HG03460 (cell line): Measurements from ENCODE around the gene RXYLT1.
"Not testable (repeated sequence)": the region's sequence is repeated elsewhere in the genome, so short reads cannot be mapped to it uniquely, and the experiment has no call there.

Experiments
- ATAC-seq: cut with Tn5 transposase; IDR thresholded peaks from one replicate; pipeline ENCODE4 v1.9.1; 2021; ENCODE audit not compliant: unreplicated experiment

The RXYLT1 gene

GRCh38 chr12:63779498-63780481, at the start of gene RXYLT1:
TSS of gene RXYLT1 (plus strand) at chr12:63779909. CDS start at chr12:63779961, 52 bp downstream.
- ATAC-seq = peak; percentile 93

DNA sequence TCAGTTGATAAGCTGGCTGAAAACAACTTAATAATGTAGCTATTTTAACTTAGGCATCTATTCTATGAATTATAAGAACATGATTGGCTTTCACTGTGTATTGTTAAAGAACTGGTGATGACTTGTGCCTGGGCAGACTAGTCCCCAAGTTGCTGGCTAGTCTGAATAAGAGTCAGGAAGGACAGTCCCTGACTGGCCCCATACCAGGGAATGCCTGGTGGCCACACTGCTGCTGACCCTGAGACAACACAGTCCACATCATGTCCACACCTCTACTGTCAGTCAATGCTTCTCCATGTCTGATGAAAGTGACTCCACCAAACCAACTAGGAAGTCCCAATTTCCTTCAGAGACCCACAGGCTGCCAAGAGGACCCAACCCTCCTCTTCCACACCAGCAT, 46.9 kb upstream of the RXYLT1 start:
- not testable (repeated sequence) for ATAC-seq

- not testable (repeated sequence) for ATAC-seq
Measured at GRCh38 chr12:63733585-63733984, 46.1 kb upstream of the RXYLT1 start.

DNA sequence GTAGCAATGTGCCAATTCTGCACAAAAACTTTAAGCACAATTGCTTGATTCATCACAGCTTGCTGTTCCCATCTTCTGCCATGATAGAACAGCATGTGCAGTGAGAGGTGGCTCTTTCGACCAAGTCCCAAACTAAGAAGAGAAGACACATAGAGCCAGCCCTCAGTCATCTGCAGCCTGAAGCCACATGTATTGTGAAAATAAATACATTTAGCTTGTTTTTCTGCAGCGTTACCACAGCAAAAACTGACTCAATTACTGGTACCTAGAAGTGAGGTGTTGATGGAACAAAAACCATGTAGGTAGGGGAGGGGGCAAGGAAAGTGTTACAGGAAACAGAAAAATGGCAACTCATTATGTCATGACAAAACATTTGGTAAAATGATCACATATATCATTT, 39.2 kb upstream of the RXYLT1 start:
- not testable (repeated sequence) for ATAC-seq

DNA sequence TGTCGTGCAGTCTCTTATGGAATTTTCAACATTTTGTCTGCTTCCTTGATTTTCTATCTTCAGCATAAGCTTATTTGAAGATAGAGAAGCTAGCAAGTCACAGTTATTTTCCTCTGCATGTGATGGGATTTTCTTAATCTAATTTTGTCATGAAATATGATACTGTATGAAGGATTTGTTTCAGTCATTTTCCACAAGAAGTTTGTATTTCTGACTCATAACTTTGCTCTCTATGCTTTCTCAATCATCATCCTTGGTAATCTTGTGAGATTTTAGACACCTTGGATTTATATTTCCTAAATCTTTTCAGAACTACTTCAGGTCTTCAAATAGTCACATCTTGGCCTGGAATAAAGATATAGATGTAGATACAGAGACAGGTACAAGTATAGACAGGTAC, 38.3 kb upstream of the RXYLT1 start:
- not testable (repeated sequence) for ATAC-seq

- not testable (repeated sequence) for ATAC-seq
Measured at GRCh38 chr12:63744110-63744509, 35.6 kb upstream of the RXYLT1 start.

- ATAC-seq = not testable (repeated sequence)
Measured at GRCh38 chr12:63746470-63746869, 33.2 kb upstream of the RXYLT1 start.

DNA sequence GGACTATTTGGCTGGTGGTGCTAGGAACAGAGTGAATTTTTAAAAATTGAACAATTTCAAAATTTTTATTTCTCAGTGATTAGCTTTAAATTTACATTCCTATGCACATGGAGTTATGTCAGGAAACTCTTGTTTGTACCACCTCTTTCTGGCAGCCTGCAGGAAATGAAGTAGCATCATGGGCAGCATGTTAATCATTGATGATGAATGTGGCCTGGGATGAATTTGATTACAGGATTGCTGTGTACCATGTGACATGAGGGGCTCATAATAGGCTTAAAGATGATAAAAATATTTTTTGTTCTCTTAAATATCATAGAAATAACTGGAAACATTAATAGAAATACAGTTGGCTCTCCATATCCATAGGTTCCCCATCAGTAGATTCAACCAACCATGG, 32.6 kb upstream of the RXYLT1 start:
- not testable (repeated sequence) for ATAC-seq

- ATAC-seq = no peak
Measured at GRCh38 chr12:63747553-63747952, 32.2 kb upstream of the RXYLT1 start.

DNA sequence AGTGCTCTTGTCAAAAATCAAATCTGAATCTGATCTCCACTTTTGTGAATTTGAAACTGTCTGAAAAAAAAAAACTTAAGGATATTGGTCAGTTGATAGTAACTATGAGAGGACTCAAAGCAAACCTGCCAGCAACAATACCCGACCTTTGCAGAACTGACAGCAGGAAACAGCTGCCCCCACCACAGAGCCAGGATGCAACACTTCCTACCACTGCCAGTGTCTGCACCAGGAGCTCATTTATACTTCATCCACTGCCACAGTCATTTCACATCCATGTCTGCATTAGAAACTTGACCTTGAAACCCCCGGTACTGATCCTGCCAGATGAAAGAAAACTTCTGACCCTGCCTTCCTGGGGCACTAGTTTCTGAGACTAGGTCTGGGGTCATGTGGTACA, 27.4 kb upstream of the RXYLT1 start:
- ATAC-seq = no peak

GRCh38 chr12:63752841-63753240, 26.9 kb upstream of the RXYLT1 start:
- ATAC-seq = no peak

DNA sequence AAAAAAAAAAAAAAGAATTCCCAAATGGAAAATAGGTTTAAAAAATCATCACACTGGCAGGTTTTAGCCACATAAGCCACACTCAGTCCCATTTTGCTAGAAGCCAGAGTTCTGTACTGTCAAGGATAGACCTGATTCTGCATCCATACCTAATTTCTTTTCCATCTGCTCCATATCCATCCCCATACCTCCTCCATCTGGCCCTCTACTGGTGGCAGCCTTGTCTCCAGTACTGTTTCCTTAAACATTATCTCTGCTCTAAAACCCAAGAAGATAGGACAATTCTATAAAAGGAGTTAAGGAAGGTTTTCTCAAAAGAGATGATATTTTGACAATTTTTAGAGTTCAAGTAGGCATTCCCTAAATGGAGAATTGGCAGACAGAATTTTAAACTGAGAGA, 26.0 kb upstream of the RXYLT1 start:
- ATAC-seq = no peak

- no peak for ATAC-seq
Measured at GRCh38 chr12:63764481-63764880, 15.2 kb upstream of the RXYLT1 start.

- ATAC-seq = no peak
Measured at GRCh38 chr12:63766498-63766897, 13.2 kb upstream of the RXYLT1 start.

- no peak for ATAC-seq
Measured at GRCh38 chr12:63770375-63770774, 9.3 kb upstream of the RXYLT1 start.

DNA sequence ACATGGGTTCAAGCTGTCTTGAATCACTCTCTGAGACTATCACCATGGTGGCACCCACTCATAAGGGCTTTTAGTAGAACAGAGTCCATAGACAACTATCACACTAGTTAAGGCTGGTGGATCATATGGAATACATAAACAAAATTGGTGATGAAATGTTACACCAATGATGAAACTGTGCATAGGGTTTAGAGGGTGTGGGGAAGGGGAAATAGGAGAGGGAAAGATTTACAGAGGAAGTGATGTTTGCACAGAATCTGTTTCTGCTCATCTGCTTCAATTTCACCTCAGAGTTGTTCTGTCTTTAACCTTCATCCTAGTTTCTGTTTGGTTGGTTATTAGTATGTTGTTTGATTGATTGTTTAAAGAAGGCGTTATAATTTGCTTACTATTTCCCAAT, 2.4 kb upstream of the RXYLT1 start:
- no peak for ATAC-seq

GRCh38 chr12:63782466-63782865, 2.8 kb downstream of the RXYLT1 start:
- ATAC-seq = no peak

DNA sequence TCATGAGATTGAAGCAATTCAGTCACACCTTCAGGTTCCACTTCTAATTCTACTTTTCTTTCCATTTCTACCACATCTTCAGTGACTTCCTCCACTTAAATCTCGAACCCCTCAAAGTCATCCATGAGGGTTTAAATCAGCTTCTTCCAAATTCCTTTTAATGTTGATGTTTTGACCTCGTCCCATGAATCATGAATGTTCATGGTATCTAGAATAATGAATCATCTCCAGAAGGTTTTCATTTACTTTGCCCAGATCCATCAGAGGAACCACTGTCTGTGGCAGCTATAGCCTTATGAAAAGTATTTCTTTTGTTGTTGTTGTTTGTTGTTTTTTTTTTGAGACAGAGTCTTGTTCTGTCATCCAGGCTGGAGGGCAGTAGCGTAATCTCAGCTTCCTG, 7.6 kb downstream of the RXYLT1 start:
- no peak for ATAC-seq

DNA sequence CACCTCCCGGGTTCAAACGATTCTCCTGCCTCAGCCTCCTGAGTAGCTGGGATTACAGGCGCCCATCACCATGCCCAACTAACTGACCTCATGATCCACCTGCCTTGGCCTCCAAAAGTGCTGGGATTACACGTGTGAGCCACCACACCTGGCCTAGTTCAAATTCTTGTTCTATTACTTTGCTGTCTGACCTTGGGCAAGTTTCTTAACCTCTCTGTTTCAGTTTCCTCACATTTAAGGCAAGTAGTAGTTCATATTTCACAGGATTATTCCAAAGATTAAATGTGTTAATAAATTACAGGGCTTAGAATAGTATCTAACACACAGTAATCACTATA, 10.9 kb downstream of the RXYLT1 start:
- ATAC-seq = no peak

DNA sequence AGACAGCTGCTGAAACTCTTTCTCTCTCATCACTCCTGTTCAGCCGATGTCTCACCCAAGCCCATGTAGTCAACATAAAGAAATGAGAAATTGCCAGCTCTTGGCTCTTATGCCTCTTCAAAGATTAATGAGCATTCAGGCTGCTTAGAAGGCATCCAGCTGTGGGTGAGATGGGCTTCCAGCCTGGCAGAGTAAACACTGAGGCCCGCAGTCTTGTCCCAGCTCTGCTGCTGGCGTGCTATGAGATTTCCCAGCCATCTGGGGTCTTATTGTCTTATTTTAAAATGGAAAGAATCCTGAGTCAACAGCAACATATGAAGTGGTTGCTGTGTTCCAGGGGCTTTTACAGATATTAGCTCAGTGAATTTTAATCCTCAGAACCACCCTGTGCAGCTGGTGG, 12.6 kb downstream of the RXYLT1 start:
- ATAC-seq = no peak

GRCh38 chr12:63795032-63795687, 15.5 kb downstream of the RXYLT1 start:
- ATAC-seq = no peak

DNA sequence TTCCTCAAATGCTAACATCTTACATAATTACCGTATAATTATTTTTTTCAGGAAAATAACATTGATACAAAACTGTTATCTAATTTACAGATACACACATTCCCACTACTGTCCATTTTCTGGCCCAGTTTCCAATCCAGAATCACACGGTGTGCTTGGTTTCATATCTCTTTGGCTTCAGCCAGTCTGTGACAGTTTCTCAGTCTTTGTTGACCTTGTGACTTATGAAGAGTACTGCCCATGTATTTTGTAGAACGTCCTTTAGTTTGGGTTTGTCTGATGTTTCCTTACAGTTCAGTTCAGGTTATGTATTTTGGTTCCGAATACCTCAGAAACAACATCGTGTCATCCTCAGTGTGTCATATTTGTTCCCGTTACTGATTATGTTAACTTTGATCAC, 16.2 kb downstream of the RXYLT1 start:
- no peak for ATAC-seq
